ENCODE data around the gene GRHL1.

DNA sequence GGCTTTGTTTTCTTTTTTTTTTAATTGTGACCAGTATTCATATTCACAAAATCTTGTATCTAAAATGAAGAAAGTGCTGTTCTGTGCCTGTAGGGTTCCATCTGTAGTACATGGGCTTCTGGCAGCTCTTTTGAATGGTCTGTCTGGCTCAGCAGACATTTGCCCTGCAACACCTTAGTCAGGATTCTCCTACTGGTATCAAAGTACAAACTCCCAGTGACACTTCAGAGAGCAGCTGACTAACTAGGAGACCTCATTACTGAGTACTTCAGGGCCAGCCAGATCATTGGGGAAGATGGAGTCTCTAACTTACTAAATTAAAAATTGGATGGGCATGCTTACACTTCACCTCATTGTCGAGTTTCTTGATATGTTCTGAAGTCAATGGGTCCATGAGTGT is 39.7 kb downstream of the GRHL1 start:
- TF ChIP-seq, protein P1, sequence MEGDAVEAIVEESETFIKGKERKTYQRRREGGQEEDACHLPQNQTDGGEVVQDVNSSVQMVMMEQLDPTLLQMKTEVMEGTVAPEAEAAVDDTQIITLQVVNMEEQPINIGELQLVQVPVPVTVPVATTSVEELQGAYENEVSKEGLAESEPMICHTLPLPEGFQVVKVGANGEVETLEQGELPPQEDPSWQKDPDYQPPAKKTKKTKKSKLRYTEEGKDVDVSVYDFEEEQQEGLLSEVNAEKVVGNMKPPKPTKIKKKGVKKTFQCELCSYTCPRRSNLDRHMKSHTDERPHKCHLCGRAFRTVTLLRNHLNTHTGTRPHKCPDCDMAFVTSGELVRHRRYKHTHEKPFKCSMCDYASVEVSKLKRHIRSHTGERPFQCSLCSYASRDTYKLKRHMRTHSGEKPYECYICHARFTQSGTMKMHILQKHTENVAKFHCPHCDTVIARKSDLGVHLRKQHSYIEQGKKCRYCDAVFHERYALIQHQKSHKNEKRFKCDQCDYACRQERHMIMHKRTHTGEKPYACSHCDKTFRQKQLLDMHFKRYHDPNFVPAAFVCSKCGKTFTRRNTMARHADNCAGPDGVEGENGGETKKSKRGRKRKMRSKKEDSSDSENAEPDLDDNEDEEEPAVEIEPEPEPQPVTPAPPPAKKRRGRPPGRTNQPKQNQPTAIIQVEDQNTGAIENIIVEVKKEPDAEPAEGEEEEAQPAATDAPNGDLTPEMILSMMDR (IDR thresholded peaks at IDR 0.05) = no peak
- no peak for TF ChIP-seq POLR2A (IDR thresholded peaks at IDR 0.05)
